ENCODE results near the gene NF2. TPM values are rescaled to one million over a fixed set of nuclear protein-coding genes. Genes with fewer than 3 reads are reported as not detected.
"Not testable (repeated sequence)": the region's sequence is repeated elsewhere in the genome, so short reads cannot be mapped to it uniquely, and the experiment has no call there.

Gene NF2
- total RNA-seq, 1 donor from 2014 or later: 29.2 TPM

DNA sequence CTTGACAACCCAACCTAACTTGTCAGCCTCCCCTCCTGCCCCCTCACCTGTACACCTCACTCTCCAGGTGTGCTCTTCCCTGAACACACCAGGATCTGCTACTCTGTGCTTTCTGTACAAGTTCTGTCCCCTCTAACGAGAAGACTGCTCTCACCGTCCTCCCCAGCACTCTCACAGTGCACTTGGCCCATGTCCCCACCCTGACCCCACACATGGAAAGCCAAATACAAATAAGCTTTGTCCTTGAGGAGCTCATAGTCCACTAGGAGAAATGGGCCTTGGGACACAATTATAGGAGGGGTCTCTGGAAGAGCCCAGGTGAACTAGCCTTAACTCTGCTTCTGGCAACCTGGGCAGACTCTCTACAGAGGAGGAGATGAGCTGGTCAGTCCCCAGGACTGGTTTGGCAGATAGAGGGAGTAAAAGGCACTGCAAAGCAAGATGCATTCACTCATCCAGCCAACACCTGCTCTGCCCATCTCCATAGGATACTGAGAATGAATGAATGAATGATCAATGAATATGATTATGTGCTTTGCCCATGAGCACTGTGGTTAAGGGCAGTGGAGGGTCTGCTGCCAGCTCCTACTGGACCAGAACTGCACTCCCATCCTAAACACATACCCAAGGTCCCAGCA is 32.4 kb upstream of the NF2 start:
- H3K9me3 ChIP-seq (ENCODE audit: control insufficient read depth in 3 of 3, low read length in 3 of 3): no peaks in the 10 kb centered on the region
- no peaks in the 10 kb centered on the region for H3K27me3 ChIP-seq (ENCODE audit: control insufficient read depth in 3 of 3, insufficient read depth in 3 of 3, low read length in 3 of 3)
- H3K36me3 ChIP-seq (ENCODE audit: control insufficient read depth in 3 of 3, insufficient read depth in 3 of 3, low read length in 3 of 3): peaks cover 0 to 4% (median 0%) of the 10 kb centered on the region in 3 donors
- no peak overlapping the region for H3K4me3 ChIP-seq (ENCODE audit: low read length in 3 of 3)
- no peak overlapping the region for H3K27ac ChIP-seq (ENCODE audit: low read depth, low read length)
- no peak overlapping the region for H3K9ac ChIP-seq (ENCODE audit: low read depth in 1 of 3, low read length in 3 of 3)
- H3K4me1 ChIP-seq (ENCODE audit: control insufficient read depth in 3 of 3, insufficient read depth in 3 of 3, low read length in 3 of 3): no peaks in the 10 kb centered on the region

DNA sequence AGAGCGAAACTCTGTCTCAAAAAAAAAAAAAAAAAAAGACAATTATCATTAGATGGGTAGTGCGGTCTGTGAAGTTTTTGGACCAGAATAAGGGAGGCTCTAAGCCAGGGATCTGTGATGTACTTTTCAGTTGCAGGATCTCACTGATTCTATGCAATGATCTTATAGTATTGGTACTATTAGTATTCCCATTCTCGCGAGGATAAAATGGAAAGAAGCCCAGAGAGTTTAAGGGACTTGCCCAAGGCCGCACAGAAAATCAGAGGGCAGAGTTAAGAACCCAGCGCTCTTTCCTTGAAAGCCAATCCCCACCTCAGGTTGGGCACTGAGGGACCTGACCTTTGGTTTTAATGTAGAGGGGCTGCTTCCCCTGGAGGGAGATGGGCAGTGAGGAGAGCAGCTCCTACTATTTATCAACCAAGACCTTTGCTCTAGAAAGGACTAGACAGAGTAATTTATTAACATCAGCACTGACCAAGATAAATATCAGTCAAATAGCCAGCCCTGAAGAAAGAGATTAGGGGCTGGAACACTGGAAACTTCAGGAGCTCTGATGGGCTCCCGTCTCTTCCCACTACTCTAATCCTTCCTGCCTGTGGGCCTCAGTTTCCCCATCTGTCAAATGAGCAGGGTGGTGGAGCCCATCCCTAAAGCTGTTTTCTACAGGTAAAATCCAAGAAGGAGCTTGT is 28.5 kb upstream of the NF2 start:
- Histone ChIP-seq H3K4me3 (ENCODE audit: low read length in 3 of 3) (no peak overlapping the region), H3K9ac (ENCODE audit: low read depth in 1 of 3, low read length in 3 of 3) (no peak overlapping the region), H3K27me3 (ENCODE audit: control insufficient read depth in 3 of 3, insufficient read depth in 3 of 3, low read length in 3 of 3) (peaks cover 0 to 3% (median 0%) of the 10 kb centered on the region in 3 donors), H3K4me1 (ENCODE audit: control insufficient read depth in 3 of 3, insufficient read depth in 3 of 3, low read length in 3 of 3) (no peaks in the 10 kb centered on the region), H3K9me3 (ENCODE audit: control insufficient read depth in 3 of 3, low read length in 3 of 3) (no peaks in the 10 kb centered on the region), H3K36me3 (ENCODE audit: control insufficient read depth in 3 of 3, insufficient read depth in 3 of 3, low read length in 3 of 3) (no peaks in the 10 kb centered on the region), H3K27ac (ENCODE audit: low read depth, low read length) (no peak overlapping the region)

DNA sequence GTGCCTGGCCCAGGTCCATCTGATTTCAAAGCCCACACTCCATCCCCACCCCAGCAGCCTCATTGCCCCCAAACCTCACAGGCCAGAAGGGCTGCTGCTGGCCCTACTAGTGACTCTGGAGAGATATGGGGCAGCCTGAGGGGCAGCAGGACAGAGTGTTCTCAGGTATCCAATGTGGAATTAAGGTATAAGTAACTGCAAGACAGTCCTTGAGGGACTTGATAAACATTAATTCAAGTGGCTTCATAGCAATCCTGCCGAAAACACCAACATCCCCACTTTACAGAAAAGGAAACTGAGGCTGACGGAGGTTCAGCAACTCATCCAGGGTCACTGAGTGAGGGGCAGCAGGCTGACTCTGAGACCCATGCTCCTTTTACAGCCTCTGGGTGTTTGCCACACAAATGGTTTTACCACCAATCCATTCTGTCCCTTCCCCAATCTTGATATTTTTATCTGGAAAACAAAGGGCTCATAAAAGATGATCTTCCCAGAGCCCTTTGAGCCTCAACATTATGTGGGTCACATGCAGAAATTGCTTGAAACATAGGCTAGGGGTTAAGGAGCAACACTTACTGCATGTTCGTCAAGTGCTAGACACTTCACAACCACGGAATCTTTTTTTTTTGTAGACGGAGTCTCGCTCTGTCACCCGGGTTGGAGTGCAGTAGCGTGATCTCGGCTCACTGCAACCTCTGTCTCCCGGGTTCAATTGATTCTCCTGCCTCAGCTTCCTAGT is 24.8 kb upstream of the NF2 start:
- peaks cover 0 to 5% (median 3%) of the 10 kb centered on the region in 3 donors for H3K4me1 ChIP-seq (ENCODE audit: control insufficient read depth in 3 of 3, insufficient read depth in 3 of 3, low read length in 3 of 3)
- H3K9ac ChIP-seq (ENCODE audit: low read depth in 1 of 3, low read length in 3 of 3): no peak overlapping the region
- H3K9me3 ChIP-seq (ENCODE audit: control insufficient read depth in 3 of 3, low read length in 3 of 3): no peaks in the 10 kb centered on the region
- H3K27ac ChIP-seq (ENCODE audit: low read depth, low read length): no peak overlapping the region
- no peaks in the 10 kb centered on the region for H3K36me3 ChIP-seq (ENCODE audit: control insufficient read depth in 3 of 3, insufficient read depth in 3 of 3, low read length in 3 of 3)
- H3K4me3 ChIP-seq (ENCODE audit: low read length in 3 of 3): no peak overlapping the region
- H3K27me3 ChIP-seq (ENCODE audit: control insufficient read depth in 3 of 3, insufficient read depth in 3 of 3, low read length in 3 of 3): peaks cover 0 to 3% (median 0%) of the 10 kb centered on the region in 3 donors

DNA sequence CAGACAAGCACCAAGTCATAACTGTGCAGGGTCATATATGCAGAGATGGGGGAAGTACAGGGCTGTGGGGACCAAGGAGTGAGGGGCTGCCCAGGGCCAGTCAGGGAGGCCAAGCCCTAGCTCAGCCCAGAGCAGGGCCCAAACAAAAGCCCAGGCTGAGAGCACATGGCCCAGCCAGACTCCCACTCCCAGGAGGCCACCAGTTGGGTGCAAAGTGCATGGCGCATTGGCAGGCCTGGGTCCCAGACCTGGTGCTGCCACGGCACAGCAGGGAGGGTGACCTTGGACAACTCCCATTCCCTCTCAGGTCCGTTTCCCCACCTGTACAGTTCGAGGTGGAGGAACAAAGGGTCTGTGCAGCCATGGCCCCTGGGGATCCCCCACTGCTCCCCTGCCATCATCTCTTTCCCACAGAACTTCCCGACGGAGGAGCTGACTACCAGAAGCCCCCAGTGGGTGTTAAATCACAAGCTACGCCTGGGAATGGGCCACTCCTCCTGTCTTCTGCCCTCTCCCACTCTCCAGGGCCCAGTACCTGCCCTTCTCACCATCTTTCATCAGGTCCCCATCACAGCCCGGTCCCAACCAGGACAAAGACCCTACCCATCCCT is 23.1 kb upstream of the NF2 start:
- H3K4me3 ChIP-seq (ENCODE audit: low read length in 3 of 3): peak overlapping the region; percentile 54 to 69 (median 62)
- peaks cover 0 to 3% (median 0%) of the 10 kb centered on the region in 3 donors for H3K27me3 ChIP-seq (ENCODE audit: control insufficient read depth in 3 of 3, insufficient read depth in 3 of 3, low read length in 3 of 3)
- no peaks in the 10 kb centered on the region for H3K36me3 ChIP-seq (ENCODE audit: control insufficient read depth in 3 of 3, insufficient read depth in 3 of 3, low read length in 3 of 3)
- no peak overlapping the region for H3K27ac ChIP-seq (ENCODE audit: low read depth, low read length)
- no peaks in the 10 kb centered on the region for H3K9me3 ChIP-seq (ENCODE audit: control insufficient read depth in 3 of 3, low read length in 3 of 3)
- peaks cover 0 to 5% (median 3%) of the 10 kb centered on the region in 3 donors for H3K4me1 ChIP-seq (ENCODE audit: control insufficient read depth in 3 of 3, insufficient read depth in 3 of 3, low read length in 3 of 3)
- H3K9ac ChIP-seq (ENCODE audit: low read depth in 1 of 3, low read length in 3 of 3): no peak overlapping the region

- Histone ChIP-seq H3K36me3 (ENCODE audit: control insufficient read depth in 3 of 3, insufficient read depth in 3 of 3, low read length in 3 of 3) (no peaks in the 10 kb centered on the region), H3K9ac (ENCODE audit: low read depth in 1 of 3, low read length in 3 of 3) (no peak overlapping the region), H3K9me3 (ENCODE audit: control insufficient read depth in 3 of 3, low read length in 3 of 3) (no peaks in the 10 kb centered on the region), H3K4me3 (ENCODE audit: low read length in 3 of 3) (no peak overlapping the region), H3K27me3 (ENCODE audit: control insufficient read depth in 3 of 3, insufficient read depth in 3 of 3, low read length in 3 of 3) (peaks cover 0 to 3% (median 0%) of the 10 kb centered on the region in 3 donors), H3K4me1 (ENCODE audit: control insufficient read depth in 3 of 3, insufficient read depth in 3 of 3, low read length in 3 of 3) (peaks cover 0 to 5% (median 3%) of the 10 kb centered on the region in 3 donors), H3K27ac (ENCODE audit: low read depth, low read length) (no peak overlapping the region)
Observed at GRCh38 chr22:29581799-29582198, 21.6 kb upstream of the NF2 start.

DNA sequence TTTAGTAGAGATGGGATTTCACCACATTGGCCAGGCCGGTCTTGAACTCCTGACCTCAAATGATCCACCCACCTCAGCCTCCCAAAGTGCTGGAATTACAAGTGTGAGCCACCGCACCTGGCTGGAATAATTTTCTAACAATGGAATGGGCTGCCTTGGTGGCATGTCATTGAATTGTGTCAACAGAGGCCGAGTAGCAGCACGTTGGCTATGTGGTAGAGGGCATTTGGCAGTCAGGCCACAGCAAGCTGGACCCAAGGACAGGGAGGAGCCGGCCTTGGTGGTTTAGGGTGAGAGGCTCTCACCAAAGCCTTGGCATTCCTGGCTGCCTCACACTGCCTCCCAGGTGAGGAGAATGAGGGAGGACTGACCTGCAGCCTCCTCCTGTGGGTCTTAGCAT is 18.5 kb upstream of the NF2 start:
- H3K27me3 ChIP-seq (ENCODE audit: control insufficient read depth in 3 of 3, insufficient read depth in 3 of 3, low read length in 3 of 3): no peaks in the 10 kb centered on the region
- H3K4me1 ChIP-seq (ENCODE audit: control insufficient read depth in 3 of 3, insufficient read depth in 3 of 3, low read length in 3 of 3): peaks cover 0 to 5% (median 3%) of the 10 kb centered on the region in 3 donors
- H3K27ac ChIP-seq (ENCODE audit: low read depth, low read length): no peak overlapping the region
- no peak overlapping the region for H3K4me3 ChIP-seq (ENCODE audit: low read length in 3 of 3)
- H3K9me3 ChIP-seq (ENCODE audit: control insufficient read depth in 3 of 3, low read length in 3 of 3): no peaks in the 10 kb centered on the region
- no peak overlapping the region for H3K9ac ChIP-seq (ENCODE audit: low read depth in 1 of 3, low read length in 3 of 3)
- H3K36me3 ChIP-seq (ENCODE audit: control insufficient read depth in 3 of 3, insufficient read depth in 3 of 3, low read length in 3 of 3): no peaks in the 10 kb centered on the region

DNA sequence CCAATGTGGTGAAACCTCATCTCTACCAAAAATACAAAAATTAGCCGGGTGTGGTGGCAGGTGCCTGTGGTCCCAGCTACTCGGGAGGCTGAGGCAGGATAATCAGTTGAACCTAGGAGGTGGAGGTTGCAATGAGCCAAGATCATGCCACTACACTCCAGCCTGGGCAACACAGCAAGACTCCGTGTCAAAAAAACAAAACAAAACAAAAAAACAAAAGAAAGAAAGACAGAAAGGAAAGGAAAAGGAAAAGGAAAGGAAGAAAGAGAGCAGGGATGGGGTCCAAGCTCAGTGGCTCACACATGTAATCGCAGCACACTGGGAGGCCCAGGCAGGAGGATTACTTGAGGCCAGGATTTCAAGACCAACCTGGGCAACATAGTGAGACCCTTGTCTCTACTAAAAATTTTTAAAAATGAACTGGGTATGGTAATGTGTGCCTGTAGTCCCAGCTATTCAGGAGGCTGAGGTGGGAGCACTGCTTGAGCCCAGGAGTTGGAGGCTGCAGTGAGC is 17.2 kb upstream of the NF2 start:
- not testable (repeated sequence) for H3K27me3 ChIP-seq (ENCODE audit: control insufficient read depth in 3 of 3, insufficient read depth in 3 of 3, low read length in 3 of 3); H3K4me3 ChIP-seq (ENCODE audit: low read length in 3 of 3); H3K4me1 ChIP-seq (ENCODE audit: control insufficient read depth in 3 of 3, insufficient read depth in 3 of 3, low read length in 3 of 3)

DNA sequence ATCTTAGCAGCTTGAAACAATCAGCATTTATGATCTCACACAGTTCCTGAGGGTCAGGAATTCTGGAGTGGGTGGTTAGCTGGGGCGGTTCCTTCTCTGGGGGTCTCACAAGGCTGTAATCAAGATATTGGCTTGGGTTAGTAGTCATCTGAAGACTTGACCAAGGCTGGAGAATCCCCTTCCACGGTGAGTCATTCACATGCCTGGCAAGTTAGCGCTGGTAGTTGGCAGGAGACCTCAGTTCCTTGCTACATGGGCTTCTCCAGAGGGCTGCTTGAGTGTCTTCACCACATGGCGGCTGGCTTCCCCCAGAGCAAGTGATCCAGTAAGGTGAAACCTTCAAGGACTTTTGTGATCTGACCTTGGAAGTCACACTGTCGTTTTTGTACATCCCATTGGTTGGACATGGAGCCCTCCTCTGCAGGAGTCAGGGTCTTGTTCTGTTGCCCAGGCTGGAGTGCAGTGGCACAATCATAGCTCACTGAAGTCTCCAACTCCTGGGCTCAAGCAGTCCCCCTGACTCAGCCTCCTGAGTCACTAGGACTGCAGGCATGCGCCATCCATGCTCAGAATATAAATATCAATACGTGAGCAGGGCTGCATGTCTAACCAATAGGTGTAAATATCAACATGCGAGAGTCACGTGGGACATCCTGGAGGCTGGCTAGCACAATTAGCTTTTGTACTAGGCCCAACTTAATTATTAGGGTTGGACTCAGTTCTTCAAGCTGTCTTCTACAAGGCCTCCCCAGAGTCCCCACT is 15.3 kb upstream of the NF2 start:
- Histone ChIP-seq H3K4me1 (ENCODE audit: control insufficient read depth in 3 of 3, insufficient read depth in 3 of 3, low read length in 3 of 3) (no peaks in the 10 kb centered on the region), H3K36me3 (ENCODE audit: control insufficient read depth in 3 of 3, insufficient read depth in 3 of 3, low read length in 3 of 3) (no peaks in the 10 kb centered on the region), H3K9ac (ENCODE audit: low read depth in 1 of 3, low read length in 3 of 3) (no peak overlapping the region), H3K27ac (ENCODE audit: low read depth, low read length) (no peak overlapping the region), H3K9me3 (ENCODE audit: control insufficient read depth in 3 of 3, low read length in 3 of 3) (no peaks in the 10 kb centered on the region), H3K4me3 (ENCODE audit: low read length in 3 of 3) (no peak overlapping the region), H3K27me3 (ENCODE audit: control insufficient read depth in 3 of 3, insufficient read depth in 3 of 3, low read length in 3 of 3) (no peaks in the 10 kb centered on the region)

More for the DNA sequence above, 17.2 kb upstream of the NF2 start:
- not testable (repeated sequence) for H3K36me3 ChIP-seq (ENCODE audit: control insufficient read depth in 3 of 3, insufficient read depth in 3 of 3, low read length in 3 of 3); H3K27ac ChIP-seq (ENCODE audit: low read depth, low read length); H3K9me3 ChIP-seq (ENCODE audit: control insufficient read depth in 3 of 3, low read length in 3 of 3); H3K9ac ChIP-seq (ENCODE audit: low read depth in 1 of 3, low read length in 3 of 3)

DNA sequence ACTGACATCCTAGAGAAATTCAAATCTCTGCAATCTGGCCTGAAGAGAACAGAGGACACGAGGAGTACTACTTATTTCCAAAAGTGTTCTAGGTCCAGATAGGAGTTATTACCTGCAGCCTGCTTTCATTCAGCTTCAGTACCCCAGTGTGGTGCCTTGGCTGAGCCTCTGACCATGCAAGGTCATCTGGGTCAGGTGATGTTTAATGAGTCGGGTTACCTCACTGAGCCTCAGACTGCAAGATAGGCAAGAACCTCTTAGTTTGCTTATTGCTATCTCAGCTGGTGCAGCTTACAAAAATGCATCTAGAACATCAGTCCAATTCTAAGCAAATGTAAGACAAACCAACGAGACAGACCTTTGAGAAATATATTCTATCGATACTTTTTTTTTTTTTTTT is 9.5 kb upstream of the NF2 start:
- H3K27me3 ChIP-seq (ENCODE audit: control insufficient read depth in 3 of 3, insufficient read depth in 3 of 3, low read length in 3 of 3): no peaks in the 10 kb centered on the region
- H3K4me1 ChIP-seq (ENCODE audit: control insufficient read depth in 3 of 3, insufficient read depth in 3 of 3, low read length in 3 of 3): no peaks in the 10 kb centered on the region
- H3K9ac ChIP-seq (ENCODE audit: low read depth in 1 of 3, low read length in 3 of 3): no peak overlapping the region
- H3K27ac ChIP-seq (ENCODE audit: low read depth, low read length): no peak overlapping the region
- no peaks in the 10 kb centered on the region for H3K9me3 ChIP-seq (ENCODE audit: control insufficient read depth in 3 of 3, low read length in 3 of 3)
- H3K4me3 ChIP-seq (ENCODE audit: low read length in 3 of 3): no peak overlapping the region
- no peaks in the 10 kb centered on the region for H3K36me3 ChIP-seq (ENCODE audit: control insufficient read depth in 3 of 3, insufficient read depth in 3 of 3, low read length in 3 of 3)
